Thymus (tissue), 11 donors: ENCODE data around the gene PSENEN. TPM values are rescaled to one million over a fixed set of nuclear protein-coding genes. Genes with fewer than 3 reads are reported as not detected.

Source experiments
- DNase-seq, 9 donors: peaks; one replicate each; pipeline ENCODE4 v3.0.0-alpha.2; 2013; ENCODE audit warnings: low spot score in 9 of 9, low read depth in 6 of 9, missing footprints in 1 of 9
- H3K27ac ChIP-seq, 2 donors: one replicate each; pipeline ENCODE4 v1.5.1; 2013; ENCODE audit warnings: control low read depth in 1 of 2, low read depth in 1 of 2, low read length in 1 of 2, mild to moderate bottlenecking in 1 of 2, moderate library complexity in 1 of 2
- H3K27me3 ChIP-seq, 2 donors: one replicate each; pipeline ENCODE4 v1.5.1; 2013; ENCODE audit warnings: low read length in 1 of 2; ENCODE audit not compliant: control insufficient read depth in 2 of 2, insufficient read depth in 1 of 2
- H3K36me3 ChIP-seq, 2 donors: one replicate each; pipeline ENCODE4 v1.5.1; 2013; ENCODE audit warnings: low read length in 1 of 2, mild to moderate bottlenecking in 1 of 2, moderate library complexity in 1 of 2; ENCODE audit not compliant: control insufficient read depth in 2 of 2, insufficient read depth in 2 of 2
- H3K4me1 ChIP-seq, 2 donors: one replicate each; pipeline ENCODE4 v1.5.1; 2013; ENCODE audit warnings: low read length in 2 of 2; ENCODE audit not compliant: control insufficient read depth in 2 of 2, insufficient read depth in 2 of 2
- H3K4me3 ChIP-seq, 2 donors: one replicate each; pipeline ENCODE4 v1.5.1; 2013; ENCODE audit warnings: low read length in 2 of 2, control low read depth in 1 of 2, mild to moderate bottlenecking in 1 of 2
- H3K9me3 ChIP-seq, 2 donors: one replicate each; pipeline ENCODE4 v1.5.1; 2013; ENCODE audit warnings: low read length in 1 of 2, mild to moderate bottlenecking in 1 of 2; ENCODE audit not compliant: control insufficient read depth in 2 of 2, insufficient read depth in 1 of 2
- WGBS: extraction: QIAGEN DNeasy Blood & Tissue Kit; methylation state at CpG from one replicate; pipeline ENCODE4 v1.1.7; 2013; 5-methylcytosine and 5-hydroxymethylcytosine counted together
- polyA plus RNA-seq: library from polyadenylated mRNA; stranded (reverse); fragments of 200-250 nt; gene quantifications from one replicate; pipeline ENCODE4 v1.2.3, GENCODE V29; 2013
- total RNA-seq: library from RNA; stranded (reverse); fragments of 120-200 nt; gene quantifications from one replicate; pipeline ENCODE4 v1.2.4, GENCODE V29; 2013
- donor health status: healthy.

The PSENEN gene
- total and polyA plus RNA-seq, 2 donors = 65.1 to 104 TPM

- WGBS = 98% methylated on average over 20 of the region's 20 CpGs
- Histone ChIP-seq H3K27ac (no peak overlapping the region), H3K36me3 (peaks cover 8 to 24% of the 10 kb centered on the region in 2 donors), H3K9me3 (peaks cover 0 to 10% of the 10 kb centered on the region in 2 donors), H3K27me3 (peaks cover 20 to 29% of the 10 kb centered on the region in 2 donors), H3K4me1 (peaks cover 18 to 34% of the 10 kb centered on the region in 2 donors), H3K4me3 (no peak overlapping the region)
- no peak for DNase-seq
Observed at GRCh38 chr19:35752746-35753350, 7.4 kb downstream of the PSENEN start.

- Histone ChIP-seq H3K36me3 (peaks cover 8 to 24% of the 10 kb centered on the region in 2 donors), H3K27me3 (peaks cover 20 to 29% of the 10 kb centered on the region in 2 donors), H3K4me3 (no peak overlapping the region), H3K27ac (no peak overlapping the region), H3K4me1 (peaks cover 23 to 34% of the 10 kb centered on the region in 2 donors), H3K9me3 (peaks cover 0 to 10% of the 10 kb centered on the region in 2 donors)
- WGBS = 98% methylated on average over 20 of the region's 20 CpGs
- no peak for DNase-seq
Observed at GRCh38 chr19:35753634-35754369, 8.4 kb downstream of the PSENEN start.

- no peak overlapping the region for H3K4me3 ChIP-seq
- DNase-seq = no peak
- peaks cover 8 to 29% of the 10 kb centered on the region in 2 donors for H3K36me3 ChIP-seq
- peaks cover 20 to 29% of the 10 kb centered on the region in 2 donors for H3K27me3 ChIP-seq
- 96% methylated on average over 13 of the region's 13 CpGs for WGBS
- peaks cover 25 to 33% of the 10 kb centered on the region in 2 donors for H3K4me1 ChIP-seq
- peaks cover 0 to 10% of the 10 kb centered on the region in 2 donors for H3K9me3 ChIP-seq
- H3K27ac ChIP-seq = no peak overlapping the region
Observed at GRCh38 chr19:35754370-35755130, 9.1 kb downstream of the PSENEN start.

GRCh38 chr19:35755131-35755549, 9.7 kb downstream of the PSENEN start:
- peaks cover 25 to 35% of the 10 kb centered on the region in 2 donors for H3K4me1 ChIP-seq
- no peak for DNase-seq
- H3K9me3 ChIP-seq = peaks cover 0 to 10% of the 10 kb centered on the region in 2 donors
- no peak overlapping the region for H3K27ac ChIP-seq
- peaks cover 8 to 29% of the 10 kb centered on the region in 2 donors for H3K36me3 ChIP-seq
- no peak overlapping the region for H3K4me3 ChIP-seq
- 78% methylated on average over 17 of the region's 17 CpGs for WGBS
- H3K27me3 ChIP-seq = peaks cover 20 to 29% of the 10 kb centered on the region in 2 donors

GRCh38 chr19:35755550-35756376, 10.3 kb downstream of the PSENEN start:
- Histone ChIP-seq H3K4me1 (peaks cover 27 to 35% of the 10 kb centered on the region in 2 donors), H3K36me3 (peaks cover 10 to 30% of the 10 kb centered on the region in 2 donors), H3K9me3 (peaks cover 0 to 10% of the 10 kb centered on the region in 2 donors), H3K27ac (peak overlapping the region in 1 of 2 donors; percentile 44), H3K27me3 (peaks cover 20 to 29% of the 10 kb centered on the region in 2 donors), H3K4me3 (no peak overlapping the region)
- DNase-seq = peak in 2 of 9 donors; percentile 33 to 55
- WGBS = 33% methylated on average over 74 of the region's 74 CpGs

- 11% methylated on average over 52 of the region's 52 CpGs for WGBS
- Histone ChIP-seq H3K36me3 (peaks cover 14 to 35% of the 10 kb centered on the region in 2 donors), H3K27me3 (peaks cover 20 to 29% of the 10 kb centered on the region in 2 donors), H3K27ac (peak within 1 kb of the TSS; percentile 44 to 77), H3K9me3 (peaks cover 0 to 10% of the 10 kb centered on the region in 2 donors), H3K4me3 (peak within 1 kb of the TSS; percentile 100), H3K4me1 (peaks cover 27 to 35% of the 10 kb centered on the region in 2 donors)
- DNase-seq = no peak
Observed at GRCh38 chr19:35756377-35757230, 11.2 kb downstream of the PSENEN start, which contains the start of gene HSPB6. Gene HSPB6, minus strand, starts transcription at chr19:35757029. Its CDS starts 21 bp downstream, at chr19:35757008.

- no peak for DNase-seq
- Histone ChIP-seq H3K9me3 (peaks cover 0 to 10% of the 10 kb centered on the region in 2 donors), H3K36me3 (peaks cover 21 to 40% of the 10 kb centered on the region in 2 donors), H3K4me3 (peak overlapping the region; percentile 100), H3K27ac (peak overlapping the region; percentile 3 to 77), H3K27me3 (peaks cover 20 to 29% of the 10 kb centered on the region in 2 donors), H3K4me1 (peaks cover 27 to 35% of the 10 kb centered on the region in 2 donors)
- WGBS = 10% methylated on average over 19 of the region's 19 CpGs
Observed at GRCh38 chr19:35757231-35757748, 11.8 kb downstream of the PSENEN start.
